ENCODE results near the gene AKT2. TPM values are rescaled to one million over a fixed set of nuclear protein-coding genes. Genes with fewer than 3 reads are reported as not detected.

AKT2 gene
- total RNA-seq, 1 experiment from 2014 or later = 146 TPM

- no peak for DNase-seq (ENCODE audit: low spot score)
- Histone ChIP-seq H3K36me3 (ENCODE audit: insufficient read depth, low read length, poor library complexity, severe bottlenecking) (no peaks in the 10 kb centered on the region), H3K4me1 (ENCODE audit: insufficient read depth, low read length, poor library complexity, severe bottlenecking) (peaks cover 54% of the 10 kb centered on the region), H3K27ac (ENCODE audit: low read depth, low read length, poor library complexity, severe bottlenecking) (peak overlapping the region; percentile 70), H3K27me3 (replicated peaks; ENCODE audit: insufficient read depth, low read depth, low read length, poor library complexity) (no peaks in the 10 kb centered on the region), H3K4me3 (ENCODE audit: low read depth, low read length, poor library complexity, severe bottlenecking) (no peak overlapping the region), H3K9me3 (ENCODE audit: low read depth, low read length, poor library complexity, severe bottlenecking) (no peaks in the 10 kb centered on the region)
- no TSS peak for BruUV-seq (replicated peaks)
- intact Hi-C loops (cut with micrococcal nuclease; ENCODE audit: unreplicated experiment) = loop anchor here (10.0 kb wide), 1 partner anchor 135 kb away; no protein-coding TSS in a partner anchor
- ChIA-PET CTCF (no interaction called here), POLR2A (ENCODE audit: low non-redundant PET) (interaction anchor here (1.0 kb wide), 1 partner anchor 78 kb away, joined by 12 read pairs; no protein-coding TSS in a partner anchor)
- TF ChIP-seq CTCF (conservative IDR thresholded peaks at IDR 0.05; ENCODE audit: low read depth, low read length) (no peak), EZH2 (IDR thresholded peaks at IDR 0.05; ENCODE audit: borderline replicate concordance, low read depth, low read length, poor library complexity, severe bottlenecking) (no peak)
Observed at GRCh38 chr19:40279761-40280607, 5.2 kb downstream of the AKT2 start.

- ChIA-PET POLR2A (ENCODE audit: low non-redundant PET) (interaction anchor here (1.0 kb wide), 1 partner anchor 77 kb away, joined by 12 read pairs; no protein-coding TSS in a partner anchor), CTCF (no interaction called here)
- peak overlapping the region; percentile 70 for H3K27ac ChIP-seq (ENCODE audit: low read depth, low read length, poor library complexity, severe bottlenecking)
- intact Hi-C loops (cut with micrococcal nuclease; ENCODE audit: unreplicated experiment) = no loop called here
- no peaks in the 10 kb centered on the region for H3K27me3 ChIP-seq (replicated peaks; ENCODE audit: insufficient read depth, low read depth, low read length, poor library complexity)
- no TSS peak for BruUV-seq (replicated peaks)
- TF ChIP-seq EZH2 (IDR thresholded peaks at IDR 0.05; ENCODE audit: borderline replicate concordance, low read depth, low read length, poor library complexity, severe bottlenecking) (no peak), CTCF (conservative IDR thresholded peaks at IDR 0.05; ENCODE audit: low read depth, low read length) (no peak)
- no peak overlapping the region for H3K4me3 ChIP-seq (ENCODE audit: low read depth, low read length, poor library complexity, severe bottlenecking)
- no peaks in the 10 kb centered on the region for H3K36me3 ChIP-seq (ENCODE audit: insufficient read depth, low read length, poor library complexity, severe bottlenecking)
- DNase-seq (ENCODE audit: low spot score) = no peak
- H3K9me3 ChIP-seq (ENCODE audit: low read depth, low read length, poor library complexity, severe bottlenecking) = no peaks in the 10 kb centered on the region
- H3K4me1 ChIP-seq (ENCODE audit: insufficient read depth, low read length, poor library complexity, severe bottlenecking) = peaks cover 54% of the 10 kb centered on the region
Observed at GRCh38 chr19:40279120-40279551, 6.0 kb downstream of the AKT2 start.

- POLR2A ChIA-PET (ENCODE audit: low non-redundant PET) = no interaction called here
- H3K27me3 ChIP-seq (replicated peaks; ENCODE audit: insufficient read depth, low read depth, low read length, poor library complexity) = no peaks in the 10 kb centered on the region
- TF ChIP-seq CTCF (conservative IDR thresholded peaks at IDR 0.05; ENCODE audit: low read depth, low read length) (no peak), EZH2 (IDR thresholded peaks at IDR 0.05; ENCODE audit: borderline replicate concordance, low read depth, low read length, poor library complexity, severe bottlenecking) (no peak)
- H3K27ac ChIP-seq (ENCODE audit: low read depth, low read length, poor library complexity, severe bottlenecking) = peak overlapping the region; percentile 70
- CTCF ChIA-PET = no interaction called here
- no peaks in the 10 kb centered on the region for H3K9me3 ChIP-seq (ENCODE audit: low read depth, low read length, poor library complexity, severe bottlenecking)
- peaks cover 50% of the 10 kb centered on the region for H3K4me1 ChIP-seq (ENCODE audit: insufficient read depth, low read length, poor library complexity, severe bottlenecking)
- intact Hi-C loops (cut with micrococcal nuclease; ENCODE audit: unreplicated experiment) = no loop called here
- no peaks in the 10 kb centered on the region for H3K36me3 ChIP-seq (ENCODE audit: insufficient read depth, low read length, poor library complexity, severe bottlenecking)
- BruUV-seq (replicated peaks) = no TSS peak
- DNase-seq (ENCODE audit: low spot score) = no peak
- H3K4me3 ChIP-seq (ENCODE audit: low read depth, low read length, poor library complexity, severe bottlenecking) = no peak overlapping the region
Observed at GRCh38 chr19:40278361-40279035, 6.6 kb downstream of the AKT2 start.
